Activated T-cell treated with anti-CD3 and anti-CD28 coated beads, Interleukin-2, amount 50 U/mL, for 4 hours (primary cell): ENCODE data around the gene PCSK5. TPM values are rescaled to one million over a fixed set of nuclear protein-coding genes. Genes with fewer than 3 reads are reported as not detected.

Experiments used
- ATAC-seq, 2 donors: fragments of 200-7000 bp; cut with Tn5 transposase; one replicate each; pipeline ENCODE4 v1.10.0; 2021
- DNase-seq: peaks from one replicate; pipeline ENCODE4 v3.0.0-alpha.2; 2020
- H3K27me3 Mint-ChIP-seq: one replicate; pipeline ENCODE4 v1.8.0; 2021; ENCODE audit warnings: low read depth, mixed read lengths
- H3K36me3 Mint-ChIP-seq: one replicate; pipeline ENCODE4 v1.8.0; 2022; ENCODE audit warnings: mixed read lengths; ENCODE audit not compliant: insufficient read depth
- H3K4me1 Mint-ChIP-seq: one replicate; pipeline ENCODE4 v1.8.0; 2021; ENCODE audit warnings: low read depth, mixed read lengths
- H3K4me3 Mint-ChIP-seq: one replicate; pipeline ENCODE4 v1.8.0; 2021; ENCODE audit warnings: mild to moderate bottlenecking, moderate library complexity, mixed read lengths
- H3K9me3 Mint-ChIP-seq: one replicate; pipeline ENCODE4 v1.8.0; 2021; ENCODE audit warnings: mixed read lengths
- total RNA-seq, 3 donors: library from RNA; stranded (reverse); gene quantifications; one replicate each; pipeline ENCODE4 v1.2.1, GENCODE V29; 2021

PCSK5 gene
- total RNA-seq, 3 donors from 2014 or later: 1.0 to 1.7 (median 1.6) TPM

DNA sequence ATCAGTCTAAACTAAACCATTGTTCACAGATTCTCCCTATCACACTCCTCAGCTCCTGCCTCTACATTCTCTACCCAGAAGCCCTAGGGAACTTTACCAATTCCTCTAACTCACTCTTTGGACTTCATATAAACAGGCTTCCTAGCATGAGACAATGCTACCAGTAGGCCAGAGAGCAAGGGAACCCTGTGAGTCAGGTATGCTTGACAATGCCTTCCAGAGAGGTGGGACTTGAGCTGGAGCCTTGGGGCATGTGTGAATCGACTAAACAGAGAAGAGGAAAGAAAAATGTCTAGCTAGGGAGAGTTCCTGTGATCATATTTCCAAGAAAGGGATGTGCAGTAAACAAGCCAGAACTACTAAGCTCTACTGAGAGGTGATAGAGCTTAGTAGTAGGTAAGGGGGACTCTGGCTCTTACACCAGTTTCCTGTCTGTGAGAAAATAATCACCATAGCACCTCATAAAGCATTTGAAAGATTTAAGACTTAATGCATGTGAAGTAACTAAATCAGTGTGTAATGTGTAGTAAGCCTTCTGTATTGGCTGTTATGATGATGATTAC lies 510.1 kb downstream of the PCSK5 start:
- H3K9me3 Mint-ChIP-seq: no peaks in the 10 kb centered on the region
- peaks cover 18% of the 10 kb centered on the region for H3K4me1 Mint-ChIP-seq
- DNase-seq: no peak
- H3K36me3 Mint-ChIP-seq: no peaks in the 10 kb centered on the region
- no peaks in the 10 kb centered on the region for H3K27me3 Mint-ChIP-seq
- no peak for ATAC-seq
- H3K4me3 Mint-ChIP-seq: no peak overlapping the region

DNA sequence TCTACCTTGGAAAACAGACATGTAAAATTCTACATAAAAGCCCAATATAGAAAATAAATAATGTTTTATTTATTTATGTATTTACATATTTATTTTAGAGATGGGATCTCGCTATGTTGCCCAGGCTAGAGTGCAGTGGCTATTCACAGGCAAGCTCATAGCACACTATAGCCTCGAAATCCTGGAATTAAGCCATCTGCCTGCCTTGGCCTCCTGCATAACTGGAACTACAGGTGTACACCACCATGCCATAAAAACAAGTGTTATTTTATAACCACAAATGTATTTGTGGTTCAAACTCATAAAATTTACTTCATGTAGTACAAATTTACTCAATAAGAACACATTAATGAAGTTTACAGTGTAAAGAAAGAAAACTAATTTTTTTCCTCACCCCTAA lies 510.7 kb downstream of the PCSK5 start:
- Mint-ChIP-seq H3K9me3 (no peaks in the 10 kb centered on the region), H3K4me3 (no peak overlapping the region), H3K36me3 (no peaks in the 10 kb centered on the region), H3K27me3 (no peaks in the 10 kb centered on the region), H3K4me1 (peaks cover 18% of the 10 kb centered on the region)
- ATAC-seq: no peak
- DNase-seq: no peak

DNA sequence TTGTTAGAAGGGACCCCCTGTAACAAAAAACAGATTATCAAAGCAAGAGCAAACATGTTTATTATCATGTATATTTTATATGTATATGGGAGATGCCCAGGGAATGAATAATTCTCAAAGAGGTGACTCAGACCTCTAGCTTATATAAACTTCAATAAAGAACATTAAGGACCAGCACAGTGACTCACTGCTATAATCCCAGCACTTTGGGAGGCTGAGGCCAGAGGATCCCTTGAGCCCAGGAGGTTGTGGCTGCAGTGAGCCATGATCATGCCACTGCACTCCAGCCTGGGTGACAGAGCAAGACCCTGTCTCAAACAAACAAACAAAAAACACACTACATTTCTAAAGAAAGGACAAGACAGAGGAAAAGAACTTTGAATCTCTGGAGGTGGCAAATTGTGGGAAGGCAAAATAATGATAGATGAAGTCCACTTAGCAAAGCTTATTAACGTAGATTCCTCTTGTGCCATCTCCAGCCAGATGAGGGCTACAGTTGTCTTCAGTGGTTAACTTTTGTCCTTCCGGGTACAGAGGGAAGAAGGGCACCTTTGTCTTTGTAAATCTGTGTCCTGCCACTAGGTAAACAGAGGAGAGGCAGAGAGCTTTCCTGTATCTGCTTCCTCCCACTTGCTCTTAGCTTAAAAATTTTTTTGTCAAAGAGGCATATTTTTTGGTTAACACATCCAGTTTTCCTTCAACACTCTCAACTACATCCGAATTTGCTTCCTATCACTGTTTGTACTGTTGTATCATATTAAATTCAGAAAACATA lies 511.3 kb downstream of the PCSK5 start:
- H3K27me3 Mint-ChIP-seq: no peaks in the 10 kb centered on the region
- DNase-seq (no peak), ATAC-seq (no peak)
- no peak overlapping the region for H3K4me3 Mint-ChIP-seq
- no peaks in the 10 kb centered on the region for H3K36me3 Mint-ChIP-seq
- peaks cover 18% of the 10 kb centered on the region for H3K4me1 Mint-ChIP-seq
- no peaks in the 10 kb centered on the region for H3K9me3 Mint-ChIP-seq

DNA sequence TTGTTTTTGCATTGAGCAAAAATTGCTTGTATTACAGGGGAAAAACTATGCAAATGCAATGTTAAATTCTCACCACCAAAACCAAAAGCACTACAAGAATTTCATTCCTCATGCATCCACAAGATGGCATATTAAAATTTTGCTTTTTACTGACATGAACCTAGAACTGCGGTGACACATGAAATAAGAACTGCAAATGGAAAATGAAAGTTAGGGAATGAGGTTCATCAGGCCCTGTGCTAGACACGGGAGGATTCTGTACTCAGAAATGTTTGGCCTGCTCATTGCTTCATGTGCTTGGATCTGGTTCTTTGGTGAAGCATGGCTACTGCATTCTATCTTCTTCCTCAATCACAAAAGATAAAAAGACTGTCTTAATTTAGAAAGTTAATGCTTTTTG lies 512.9 kb downstream of the PCSK5 start:
- no peaks in the 10 kb centered on the region for H3K9me3 Mint-ChIP-seq
- DNase-seq: no peak
- H3K36me3 Mint-ChIP-seq: no peaks in the 10 kb centered on the region
- ATAC-seq: peak; percentile 98
- H3K27me3 Mint-ChIP-seq: no peaks in the 10 kb centered on the region
- peak overlapping the region; percentile 69 for H3K4me3 Mint-ChIP-seq
- H3K4me1 Mint-ChIP-seq: peaks cover 18% of the 10 kb centered on the region

DNA sequence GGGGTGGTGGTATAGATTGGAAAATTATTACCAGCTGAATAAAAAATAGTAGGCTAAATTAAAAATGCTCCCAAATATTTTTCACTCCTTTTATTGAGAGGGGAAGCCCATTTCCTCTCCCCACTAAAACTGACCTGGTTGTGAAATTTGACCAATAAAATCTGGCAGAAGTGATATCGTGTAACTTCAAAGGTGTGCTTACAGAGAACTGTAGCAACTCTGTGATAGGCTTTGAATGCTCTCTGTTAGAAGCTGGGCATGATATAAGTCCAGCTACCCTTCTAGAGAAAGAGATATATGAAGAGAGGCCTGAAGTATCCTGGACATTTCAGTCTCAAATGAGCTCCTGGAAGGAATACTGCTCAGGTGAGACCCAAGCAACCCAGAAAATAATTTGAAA lies 513.9 kb downstream of the PCSK5 start:
- no peaks in the 10 kb centered on the region for H3K9me3 Mint-ChIP-seq
- peaks cover 18% of the 10 kb centered on the region for H3K4me1 Mint-ChIP-seq
- H3K36me3 Mint-ChIP-seq: no peaks in the 10 kb centered on the region
- H3K4me3 Mint-ChIP-seq: no peak overlapping the region
- H3K27me3 Mint-ChIP-seq: no peaks in the 10 kb centered on the region
- no peak for DNase-seq
- no peak for ATAC-seq

DNA sequence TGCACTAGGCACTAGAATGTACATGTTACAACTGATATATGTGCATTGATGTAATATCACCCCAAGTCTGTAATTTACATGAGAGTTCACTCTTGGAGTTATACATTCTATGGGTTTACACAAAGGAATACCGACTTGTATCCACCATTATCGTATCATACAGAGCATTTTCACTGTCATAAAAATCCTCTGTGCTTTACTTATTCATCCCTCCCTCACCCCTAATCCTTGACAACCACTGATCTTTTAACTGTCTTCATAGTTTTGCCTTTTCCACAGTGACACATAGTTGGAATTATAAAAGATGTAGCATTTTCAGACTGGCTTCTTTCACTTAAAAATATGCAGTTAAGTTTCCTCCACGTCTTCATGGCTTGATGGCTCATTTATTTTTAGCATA lies 514.9 kb downstream of the PCSK5 start:
- Mint-ChIP-seq H3K36me3 (no peaks in the 10 kb centered on the region), H3K9me3 (no peaks in the 10 kb centered on the region), H3K4me1 (peaks cover 16% of the 10 kb centered on the region), H3K4me3 (no peak overlapping the region), H3K27me3 (no peaks in the 10 kb centered on the region)
- no peak for DNase-seq
- ATAC-seq: no peak

DNA sequence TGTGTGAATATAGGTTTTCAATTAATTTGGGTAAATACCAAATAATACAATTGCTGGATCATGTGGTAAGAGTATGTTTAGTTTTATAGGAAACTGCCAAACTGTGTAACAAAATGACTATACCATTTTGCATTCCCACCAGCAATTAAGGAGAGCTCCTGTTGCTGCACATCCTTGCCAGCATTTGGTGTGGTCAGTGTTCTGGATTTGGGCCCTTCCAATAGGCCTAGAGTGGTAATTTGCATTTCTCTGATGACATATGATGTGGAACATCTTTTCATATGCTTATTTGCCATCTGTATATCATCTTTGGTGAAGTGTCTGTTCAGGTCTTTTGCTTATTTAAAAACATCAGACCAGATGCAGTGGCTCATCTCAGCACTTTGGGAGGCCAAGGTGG lies 515.4 kb downstream of the PCSK5 start:
- no peaks in the 10 kb centered on the region for H3K36me3 Mint-ChIP-seq
- H3K4me3 Mint-ChIP-seq: no peak overlapping the region
- no peaks in the 10 kb centered on the region for H3K9me3 Mint-ChIP-seq
- ATAC-seq (no peak), DNase-seq (no peak)
- H3K27me3 Mint-ChIP-seq: no peaks in the 10 kb centered on the region
- peaks cover 12% of the 10 kb centered on the region for H3K4me1 Mint-ChIP-seq
